GM13977 (cell line): ENCODE measurements around the gene MYCBP2.
"Not testable (repeated sequence)": the region's sequence is repeated elsewhere in the genome, so short reads cannot be mapped to it uniquely, and the experiment has no call there.

ENCODE experiments used
- DNase-seq: peaks from one replicate; pipeline ENCODE4 v3.0.0; 2012; ENCODE audit warnings: low spot score
- CTCF ChIP-seq: IDR thresholded peaks from 2 replicates; pipeline ENCODE4 v1.5.1; 2012; ENCODE audit warnings: mild to moderate bottlenecking, control low read depth; ENCODE audit not compliant: insufficient read depth; ENCODE audit errors: extremely low read depth, missing control alignments
- in situ Hi-C: fragments of 300-500 bp; cut with MboI; formaldehyde crosslinking; loops from one replicate; pipeline ENCODE4 v1.12.0; 2022; ENCODE audit warnings: low sequenced_read_pairs, low pct_unique_long_range_greater_than_20kb, mixed read lengths, inconsistent platforms; ENCODE audit not compliant: unreplicated experiment

The MYCBP2 gene

GRCh38 chr13:77014906-77015685 is 311.8 kb downstream of the MYCBP2 start:
- in situ Hi-C loops: no loop called here
- no peak for DNase-seq
- no peak for TF ChIP-seq CTCF

GRCh38 chr13:77013853-77014542 is 312.9 kb downstream of the MYCBP2 start:
- in situ Hi-C loops: no loop called here

GRCh38 chr13:77009719-77010118 is 317.2 kb downstream of the MYCBP2 start:
- in situ Hi-C loops, DNase-seq: not testable (repeated sequence)

More at GRCh38 chr13:77013853-77014542, 312.9 kb downstream of the MYCBP2 start:
- TF ChIP-seq CTCF: no peak
- no peak for DNase-seq

DNA sequence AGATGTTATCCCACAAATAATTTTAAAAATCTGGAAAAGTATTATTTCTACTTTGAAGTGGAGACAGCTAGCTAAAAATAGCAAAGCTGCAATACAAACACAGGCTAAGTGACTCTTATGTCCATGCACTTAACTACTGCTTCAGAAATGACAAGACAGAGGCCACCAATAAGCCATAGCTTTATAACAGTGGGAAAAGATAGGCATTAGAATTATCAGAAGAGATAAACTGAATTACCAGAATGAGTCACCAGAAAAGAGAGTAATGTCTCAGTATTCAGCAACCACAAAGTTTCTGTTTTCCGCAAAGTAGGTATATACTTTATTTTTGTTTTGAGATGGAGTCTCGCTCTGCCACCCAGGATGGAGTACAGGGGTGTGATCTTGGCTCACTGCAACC is 317.9 kb downstream of the MYCBP2 start:
- in situ Hi-C loops: no loop called here
- no peak for DNase-seq
- no peak for TF ChIP-seq CTCF

- DNase-seq, in situ Hi-C loops: not testable (repeated sequence)
Measured at GRCh38 chr13:77008337-77008736, 318.6 kb downstream of the MYCBP2 start.

DNA sequence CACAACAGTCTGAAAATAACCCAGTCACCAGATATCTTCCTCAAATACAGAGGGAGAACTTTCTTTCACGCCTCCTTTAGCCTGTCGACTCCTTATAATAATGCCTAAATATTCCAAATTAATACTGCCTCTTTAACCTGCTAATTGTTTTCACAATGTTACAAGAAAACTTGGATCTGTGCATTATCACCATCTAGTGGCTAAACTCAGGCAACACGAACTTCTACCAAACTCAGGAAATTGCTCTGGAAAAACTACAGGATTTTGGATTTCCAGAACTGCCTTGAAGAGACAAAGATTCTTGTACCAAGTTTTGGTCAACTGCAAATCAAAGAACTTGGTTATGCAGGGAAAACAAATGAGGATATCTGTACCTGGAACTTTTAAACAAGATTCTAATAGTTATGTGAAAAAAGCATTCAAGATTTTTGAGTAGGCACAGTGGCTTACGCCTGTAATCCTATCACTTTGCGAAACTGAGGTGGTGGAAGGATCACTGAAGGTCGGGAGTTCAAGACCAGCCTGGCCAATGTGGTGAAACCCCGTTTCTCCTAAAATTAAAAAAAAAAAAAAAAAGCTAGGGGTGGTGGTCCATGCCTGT is 324.2 kb downstream of the MYCBP2 start:
- in situ Hi-C loops: no loop called here
- no peak for DNase-seq
- peak; percentile 61 for TF ChIP-seq CTCF

- TF ChIP-seq CTCF: no peak
- DNase-seq: no peak
- in situ Hi-C loops: no loop called here
Measured at GRCh38 chr13:77001963-77002587, 324.8 kb downstream of the MYCBP2 start.
